Caco-2 (cell line): ENCODE data around the gene MYH9. TPM values are rescaled to one million over a fixed set of nuclear protein-coding genes. Genes with fewer than 3 reads are reported as not detected.

Source experiments
- BruUV-seq: library from RNA; stranded (reverse); fragments of 400-500 nt; replicated peaks from 2 replicates; lab custom pipeline; 2021; lab: Mats Ljungman, UMichigan
- CTCF ChIA-PET: fragments of 300-600 bp; sonication (Branson Sonifier 250); formaldehyde crosslinking; loops from one replicate; lab custom pipeline; 2022; ENCODE audit warnings: antibody characterized with exemption; lab: Charles Lee
- POLR2A ChIA-PET: fragments of 300-600 bp; sonication (Branson Sonifier 250); formaldehyde crosslinking; loops from one replicate; lab custom pipeline; 2022; ENCODE audit warnings: antibody characterized with exemption; lab: Charles Lee
- DNase-seq, 2 experiments: peaks; one replicate each; pipeline versions ENCODE4 v3.0.0 to v3.0.0-alpha.2; 2020 to 2022
- H3K27me3 ChIP-seq: replicated peaks from 2 replicates; pipeline ENCODE4 v1.6.0; 2011; ENCODE audit warnings: low read length; ENCODE audit not compliant: control insufficient read depth, insufficient read depth
- H3K36me3 ChIP-seq: 2 replicates; pipeline ENCODE4 v1.5.1; 2011; ENCODE audit warnings: low read length; ENCODE audit not compliant: control insufficient read depth, insufficient read depth
- H3K4me1 ChIP-seq: fragments of 250-450 bp; sonication (Bioruptor Pico); 2 replicates; pipeline ENCODE4 v1.5.1; 2020; ENCODE audit warnings: mild to moderate bottlenecking
- H3K4me3 ChIP-seq: 2 replicates; pipeline ENCODE4 v1.5.1; 2011; ENCODE audit warnings: low read depth, mild to moderate bottlenecking, control low read depth, low read length
- H3K9me3 ChIP-seq: fragments of 250-450 bp; sonication (Bioruptor Pico); 2 replicates; pipeline ENCODE4 v1.5.1; 2020; ENCODE audit warnings: mild to moderate bottlenecking, moderate library complexity
- H3K27ac Mint-ChIP-seq: one replicate; pipeline ENCODE4 v1.8.0; 2022; ENCODE audit warnings: mixed read lengths; ENCODE audit not compliant: unreplicated experiment
- H3K27me3 Mint-ChIP-seq: one replicate; pipeline ENCODE4 v1.8.0; 2022; ENCODE audit warnings: mixed read lengths; ENCODE audit not compliant: insufficient read depth, unreplicated experiment
- H3K36me3 Mint-ChIP-seq: one replicate; pipeline ENCODE4 v1.8.0; 2022; ENCODE audit warnings: mild to moderate bottlenecking, mixed read lengths; ENCODE audit not compliant: insufficient read depth, unreplicated experiment
- H3K4me1 Mint-ChIP-seq: one replicate; pipeline ENCODE4 v1.8.0; 2022; ENCODE audit warnings: low read depth, mixed read lengths; ENCODE audit not compliant: unreplicated experiment
- H3K4me3 Mint-ChIP-seq: one replicate; pipeline ENCODE4 v1.8.0; 2022; ENCODE audit warnings: mild to moderate bottlenecking, moderate library complexity, mixed read lengths; ENCODE audit not compliant: unreplicated experiment
- H3K9me3 Mint-ChIP-seq: one replicate; pipeline ENCODE4 v1.8.0; 2022; ENCODE audit warnings: mixed read lengths; ENCODE audit not compliant: unreplicated experiment
- CTCF ChIP-seq, 2 experiments: fragments of 200-600 bp in 1 of 2; IDR thresholded peaks; 1 replicate in 1 of 2; 2 replicates in 1 of 2; pipeline versions ENCODE4 v1.5.1 to v1.8.0; 2011 to 2022; ENCODE audit warnings: antibody characterized with exemption in 1 of 2, control low read depth in 1 of 2, inconsistent platforms in 1 of 2, low read depth in 1 of 2, low read length in 1 of 2, mild to moderate bottlenecking in 1 of 2, moderate library complexity in 1 of 2; ENCODE audit not compliant: insufficient read depth in 1 of 2, severe bottlenecking in 1 of 2, unreplicated experiment in 1 of 2
- intact Hi-C: fragments of 100-400 bp; cut with micrococcal nuclease; formaldehyde crosslinking; loops from one replicate; pipeline ENCODE4 v1.10.0; 2022; ENCODE audit not compliant: unreplicated experiment
- total RNA-seq: library from RNA; stranded (reverse); gene quantifications from 2 replicates; pipeline ENCODE4 v1.2.3, GENCODE V29; 2022

MYH9 gene
- total RNA-seq, 1 experiment from 2014 or later, result 513 TPM

- H3K4me3 ChIP-seq, result no peak overlapping the region
- peaks cover 15% of the 10 kb centered on the region for H3K36me3 ChIP-seq
- no peak for DNase-seq
- no peaks in the 10 kb centered on the region for H3K9me3 ChIP-seq
- H3K4me3 Mint-ChIP-seq, result no peak overlapping the region
- peaks cover 97% of the 10 kb centered on the region for H3K36me3 Mint-ChIP-seq
- no peaks in the 10 kb centered on the region for H3K27me3 ChIP-seq
- H3K27me3 Mint-ChIP-seq, result no peaks in the 10 kb centered on the region
- H3K9me3 Mint-ChIP-seq, result no peaks in the 10 kb centered on the region
- BruUV-seq, result no TSS peak
- ChIA-PET CTCF (no interaction called here), POLR2A (no interaction called here)
- no peaks in the 10 kb centered on the region for H3K4me1 ChIP-seq
- TF ChIP-seq CTCF (IDR thresholded peaks at IDR 0.05; ENCODE audit: insufficient read depth in 1 of 2, low read depth in 1 of 2, low read length in 1 of 2, severe bottlenecking in 1 of 2, unreplicated experiment in 1 of 2), result no peak
- no peak overlapping the region for H3K27ac Mint-ChIP-seq
- intact Hi-C loops, result no loop called here
- H3K4me1 Mint-ChIP-seq, result no peaks in the 10 kb centered on the region
Measured at GRCh38 chr22:36294801-36295200, 93.0 kb downstream of the MYH9 start.

- no peaks in the 10 kb centered on the region for H3K4me1 Mint-ChIP-seq
- ChIA-PET CTCF (no interaction called here), POLR2A (no interaction called here)
- H3K36me3 Mint-ChIP-seq, result peaks cover 97% of the 10 kb centered on the region
- Histone ChIP-seq H3K36me3 (peaks cover 20% of the 10 kb centered on the region), H3K4me1 (no peaks in the 10 kb centered on the region), H3K27me3 (no peaks in the 10 kb centered on the region), H3K4me3 (no peak overlapping the region), H3K9me3 (no peaks in the 10 kb centered on the region)
- H3K4me3 Mint-ChIP-seq, result no peak overlapping the region
- intact Hi-C loops, result no loop called here
- H3K27ac Mint-ChIP-seq, result no peak overlapping the region
- no peak for DNase-seq
- BruUV-seq, result no TSS peak
- no peak for TF ChIP-seq CTCF (IDR thresholded peaks at IDR 0.05; ENCODE audit: insufficient read depth in 1 of 2, low read depth in 1 of 2, low read length in 1 of 2, severe bottlenecking in 1 of 2, unreplicated experiment in 1 of 2)
- H3K9me3 Mint-ChIP-seq, result no peaks in the 10 kb centered on the region
- no peaks in the 10 kb centered on the region for H3K27me3 Mint-ChIP-seq
Measured at GRCh38 chr22:36294293-36294620, 93.5 kb downstream of the MYH9 start.

GRCh38 chr22:36293606-36294292, 94.0 kb downstream of the MYH9 start:
- Mint-ChIP-seq H3K27me3 (no peaks in the 10 kb centered on the region), H3K4me3 (no peak overlapping the region), H3K36me3 (peaks cover 97% of the 10 kb centered on the region), H3K9me3 (no peaks in the 10 kb centered on the region), H3K4me1 (no peaks in the 10 kb centered on the region), H3K27ac (no peak overlapping the region)
- Histone ChIP-seq H3K4me1 (no peaks in the 10 kb centered on the region), H3K36me3 (peaks cover 22% of the 10 kb centered on the region), H3K4me3 (no peak overlapping the region), H3K9me3 (no peaks in the 10 kb centered on the region), H3K27me3 (no peaks in the 10 kb centered on the region)
- CTCF ChIA-PET, result interaction anchor here (0.5 kb wide), 1 partner anchor 131 kb away, joined by 7 read pairs; no protein-coding TSS in a partner anchor
- TSS peak; percentile 87 for BruUV-seq
- TF ChIP-seq CTCF (IDR thresholded peaks at IDR 0.05; ENCODE audit: insufficient read depth in 1 of 2, low read depth in 1 of 2, low read length in 1 of 2, severe bottlenecking in 1 of 2, unreplicated experiment in 1 of 2), result no peak
- no peak for DNase-seq
- POLR2A ChIA-PET, result no interaction called here
- intact Hi-C loops, result no loop called here
